Measurements from ENCODE around the gene CTDP1.

Gene CTDP1

DNA sequence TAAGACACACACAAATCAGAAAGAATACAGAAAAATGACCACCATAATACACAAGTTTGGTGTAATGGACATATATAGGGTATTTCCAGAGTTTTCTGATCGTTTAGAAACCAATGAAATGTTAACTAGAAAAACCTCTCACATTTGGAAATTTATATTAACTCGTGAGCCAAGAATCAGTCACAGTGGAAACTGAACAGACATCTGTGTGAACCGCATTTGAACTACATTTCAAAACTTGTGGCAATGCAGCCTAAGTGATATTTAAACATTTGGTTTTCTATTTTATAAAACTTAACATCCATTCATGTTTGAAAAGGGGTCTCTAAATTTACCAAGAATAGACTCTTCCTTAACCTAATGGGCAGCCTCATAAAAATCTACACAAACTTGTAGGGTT is 89.1 kb downstream of the CTDP1 start:
- no peak for DNase-seq (ENCODE audit: low read depth)
- no peak overlapping the region for H3K4me3 ChIP-seq (ENCODE audit: control insufficient read depth, low read depth, low read length)
- no peak for TF ChIP-seq CTCF (IDR thresholded peaks at IDR 0.05; ENCODE audit: control insufficient read depth, insufficient read depth, low read depth, low read length, missing control alignments)

GRCh38 chr18:79769698-79770500 is 90.3 kb downstream of the CTDP1 start:
- no peak for TF ChIP-seq CTCF (IDR thresholded peaks at IDR 0.05; ENCODE audit: control insufficient read depth, insufficient read depth, low read depth, low read length, missing control alignments)
- no peak overlapping the region for H3K4me3 ChIP-seq (ENCODE audit: control insufficient read depth, low read depth, low read length)
- DNase-seq (ENCODE audit: low read depth): no peak

DNA sequence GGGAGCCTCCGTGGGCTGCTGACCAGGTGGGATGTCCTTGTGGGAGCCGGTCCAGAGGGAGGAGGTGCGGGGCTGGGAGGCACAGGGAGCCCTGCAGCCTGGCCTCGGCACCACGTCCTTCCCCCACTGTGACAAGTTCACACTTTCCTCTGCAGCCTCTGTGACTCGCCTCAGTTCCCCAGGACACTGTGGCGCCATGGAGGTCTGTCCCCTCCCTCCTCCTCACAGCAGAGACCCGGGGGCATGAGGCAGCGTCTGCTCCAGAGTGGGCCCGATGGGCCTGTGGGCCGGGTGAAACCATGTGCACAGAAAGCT is 90.9 kb downstream of the CTDP1 start:
- no peak for DNase-seq (ENCODE audit: low read depth)
- H3K4me3 ChIP-seq (ENCODE audit: control insufficient read depth, low read depth, low read length): no peak overlapping the region
- TF ChIP-seq CTCF (IDR thresholded peaks at IDR 0.05; ENCODE audit: control insufficient read depth, insufficient read depth, low read depth, low read length, missing control alignments): no peak

DNA sequence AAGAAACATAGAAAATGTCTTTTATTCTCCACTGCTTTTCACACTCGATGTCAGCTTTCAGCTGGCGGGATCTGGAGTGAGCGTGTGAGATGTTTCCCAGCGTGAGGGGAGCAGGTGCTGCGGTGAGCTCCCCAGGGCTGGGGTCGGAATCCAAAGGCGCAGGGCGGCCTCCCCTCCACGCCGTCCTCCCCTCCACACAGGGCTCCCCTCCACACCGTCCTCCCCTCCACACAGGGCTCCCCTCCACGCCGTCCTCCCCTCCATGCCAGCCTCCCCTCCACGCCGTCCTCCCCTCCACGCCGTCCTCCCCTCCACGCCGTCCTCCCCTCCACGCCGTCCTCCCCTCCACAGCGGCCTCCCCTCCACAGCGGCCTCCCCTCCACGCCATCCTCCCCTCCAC is 91.2 kb downstream of the CTDP1 start:
- no peak overlapping the region for H3K4me3 ChIP-seq (ENCODE audit: control insufficient read depth, low read depth, low read length)
- DNase-seq (ENCODE audit: low read depth): no peak
- TF ChIP-seq CTCF (IDR thresholded peaks at IDR 0.05; ENCODE audit: control insufficient read depth, insufficient read depth, low read depth, low read length, missing control alignments): no peak

- no peak for DNase-seq (ENCODE audit: low read depth)
- TF ChIP-seq CTCF (IDR thresholded peaks at IDR 0.05; ENCODE audit: control insufficient read depth, insufficient read depth, low read depth, low read length, missing control alignments): no peak
- H3K4me3 ChIP-seq (ENCODE audit: control insufficient read depth, low read depth, low read length): no peak overlapping the region
These were observed 92.0 kb downstream of the CTDP1 start for GRCh38 chr18:79771446-79772107.

GRCh38 chr18:79772108-79772864 is 92.7 kb downstream of the CTDP1 start:
- DNase-seq (ENCODE audit: low read depth): no peak
- H3K4me3 ChIP-seq (ENCODE audit: control insufficient read depth, low read depth, low read length): no peak overlapping the region
- TF ChIP-seq CTCF (IDR thresholded peaks at IDR 0.05; ENCODE audit: control insufficient read depth, insufficient read depth, low read depth, low read length, missing control alignments): no peak

Measured in AG09309 (cell line).